NCI-H226 (cell line): ENCODE measurements around the gene SZT2.

Source experiments
- DNase-seq: peaks from one replicate; pipeline ENCODE4 v3.0.0-alpha.2; 2015

SZT2 gene

DNA sequence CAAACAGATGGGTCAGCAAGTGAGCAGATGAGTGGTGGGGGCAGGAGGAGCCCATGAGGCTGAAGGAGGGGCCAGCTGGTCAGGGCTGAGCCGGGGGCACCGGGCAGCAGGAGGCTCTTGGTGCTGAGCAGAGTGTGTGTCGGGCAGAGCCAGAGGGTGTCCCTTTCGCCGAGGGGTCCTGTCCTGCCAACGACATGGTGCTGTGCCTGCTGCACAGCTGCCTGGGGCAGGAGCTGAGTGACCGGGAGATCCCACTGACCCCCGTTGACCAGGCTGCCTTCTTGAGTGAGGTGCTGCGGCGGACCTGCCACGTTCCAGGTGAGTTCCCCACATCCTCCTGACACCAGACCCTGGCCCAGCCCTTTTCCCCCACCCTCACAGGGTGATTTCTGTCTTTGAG, 36.5 kb downstream of the SZT2 start:
- no peak for DNase-seq

GRCh38 chr1:43427524-43427923, 37.8 kb downstream of the SZT2 start:
- DNase-seq, result no peak

DNA sequence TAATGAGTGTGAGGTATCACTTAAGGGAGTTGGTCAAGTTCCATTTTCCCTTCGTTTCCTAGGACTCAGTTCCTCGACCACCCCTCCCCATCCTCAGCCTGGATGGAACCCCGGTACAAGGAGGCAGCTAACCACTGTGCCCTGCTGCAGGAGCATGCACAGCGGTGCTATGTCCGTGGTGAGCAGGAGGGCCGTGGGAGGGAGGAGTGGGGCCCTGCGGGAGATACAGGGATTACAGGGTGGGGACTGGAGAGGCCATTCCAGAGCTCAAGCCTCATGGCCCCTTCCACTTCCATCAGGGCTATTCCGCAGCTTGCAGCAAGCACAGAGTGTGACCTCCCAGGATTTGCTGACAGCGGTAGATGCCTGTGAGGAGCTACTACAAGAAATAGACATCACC, 38.2 kb downstream of the SZT2 start:
- DNase-seq, result no peak

GRCh38 chr1:43430831-43431230, 41.1 kb downstream of the SZT2 start:
- DNase-seq, result no peak

DNA sequence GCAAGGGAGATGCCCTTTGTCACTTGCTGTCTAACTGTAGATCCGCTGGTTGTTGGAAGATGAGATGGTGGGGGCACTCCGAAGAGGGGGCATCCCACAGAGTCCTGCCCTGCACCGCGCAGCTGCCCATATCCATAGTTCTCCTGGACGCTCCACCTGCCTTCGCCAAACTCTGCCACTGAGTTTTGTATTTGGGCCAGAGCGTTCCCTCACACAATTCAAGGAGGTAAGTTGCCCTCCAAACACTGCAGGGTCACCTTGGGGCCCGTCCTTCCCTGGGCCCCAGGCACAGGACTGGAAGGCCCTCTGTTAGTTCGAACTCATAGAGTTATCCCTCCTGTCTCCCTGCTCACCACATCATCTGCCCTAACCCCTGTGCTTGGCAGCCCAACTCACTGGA, 42.0 kb downstream of the SZT2 start:
- DNase-seq, result no peak

DNA sequence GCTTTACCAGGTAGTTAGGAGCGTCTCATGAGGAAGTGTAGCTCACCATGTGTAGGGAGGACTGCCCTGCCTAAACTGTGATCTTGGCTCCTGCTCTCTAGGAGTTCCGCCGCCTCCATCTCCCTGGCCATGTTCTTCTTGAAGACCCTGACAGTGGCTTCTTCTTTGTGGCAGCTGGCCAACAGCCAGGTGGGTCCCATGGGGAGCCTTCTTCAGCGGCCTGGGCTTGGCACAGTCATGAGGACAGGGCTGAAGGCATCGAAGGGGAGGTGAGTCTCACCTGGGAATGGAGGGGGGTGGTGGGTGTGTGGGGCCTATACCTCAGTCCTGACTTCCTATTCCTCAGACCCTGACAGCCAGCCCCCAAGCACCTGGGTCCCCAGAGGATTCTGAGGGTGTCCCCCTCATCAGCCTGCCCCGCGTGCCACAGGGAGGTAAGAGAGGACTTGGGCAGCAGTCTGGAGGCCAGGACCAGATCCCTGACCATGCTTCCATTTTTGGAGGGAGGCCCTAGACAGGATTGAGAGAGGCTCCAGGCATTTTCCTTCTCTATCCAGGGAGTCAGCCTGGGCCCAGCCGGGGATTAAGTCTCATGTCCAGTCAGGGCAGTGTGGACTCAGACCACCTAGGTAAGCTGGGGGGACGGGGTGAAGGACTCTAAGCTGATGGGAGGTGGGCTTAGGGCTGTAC, 42.6 kb downstream of the SZT2 start:
- no peak for DNase-seq

GRCh38 chr1:43432907-43433306, 43.2 kb downstream of the SZT2 start:
- no peak for DNase-seq

DNA sequence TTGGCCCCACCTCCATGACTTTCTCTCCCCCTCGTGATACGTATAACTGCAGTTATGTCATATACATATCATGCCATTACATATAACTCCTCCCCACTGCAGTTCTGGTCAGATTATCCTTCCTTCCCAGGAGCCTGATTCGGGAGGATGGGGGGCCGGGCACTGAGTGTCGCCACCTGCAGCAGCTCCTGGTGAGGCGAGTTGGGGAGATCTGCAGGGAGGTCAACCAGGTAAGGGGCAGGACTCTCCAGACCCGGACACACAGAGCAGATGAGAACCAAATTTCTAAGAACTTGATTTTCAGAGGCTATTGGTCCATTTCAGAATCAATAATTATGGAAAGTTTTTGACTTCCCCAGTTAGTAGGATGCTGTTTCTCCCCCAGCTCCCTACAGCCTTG, 44.6 kb downstream of the SZT2 start:
- no peak for DNase-seq

DNA sequence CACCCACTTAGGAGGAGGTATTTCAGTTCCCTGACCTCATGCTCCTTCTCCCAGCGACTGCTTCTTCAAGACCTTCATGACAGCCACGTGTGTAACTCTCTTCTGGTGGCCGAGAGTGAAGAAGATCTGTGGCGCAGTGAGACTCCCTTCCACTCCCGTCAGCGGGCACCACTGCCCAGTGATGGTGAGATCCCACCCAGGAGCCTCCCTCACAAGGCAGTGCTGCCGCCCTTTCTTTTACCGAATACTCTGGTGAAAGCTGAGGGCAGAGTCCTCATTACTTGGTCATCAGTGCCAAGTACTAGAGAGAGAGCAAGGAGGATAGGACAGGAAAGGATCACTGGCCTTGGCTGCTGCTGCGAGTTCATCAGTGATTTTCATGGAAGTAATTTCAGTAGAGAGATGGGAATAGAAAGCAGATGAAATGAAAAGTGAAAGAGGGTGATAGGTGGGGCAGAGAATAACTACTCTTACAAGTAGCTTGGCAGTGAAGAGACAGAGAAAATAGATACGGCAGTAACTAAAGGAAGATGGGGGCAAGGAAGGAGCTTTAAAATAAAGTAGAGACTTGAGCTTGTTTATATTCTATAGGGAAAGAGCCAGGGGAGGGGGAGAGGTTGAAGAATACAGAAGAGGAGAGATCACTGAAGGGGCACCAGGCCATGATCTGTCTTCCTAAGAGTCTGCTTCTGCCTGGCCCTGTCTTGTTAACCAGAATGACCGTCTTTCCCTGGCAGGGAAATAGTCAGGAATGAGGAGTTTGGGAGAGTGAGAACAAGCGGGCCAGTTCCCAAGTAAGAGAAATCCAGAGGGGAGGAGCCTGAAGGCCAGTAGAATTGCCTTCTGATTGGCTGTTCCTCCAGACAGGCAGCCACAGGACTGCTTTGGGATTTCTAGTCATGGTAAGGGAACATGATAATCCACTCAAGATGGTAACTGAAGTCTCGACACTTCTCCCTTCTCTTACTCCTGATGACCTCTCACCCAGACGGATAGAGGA, 45.7 kb downstream of the SZT2 start:
- DNase-seq, result no peak

- no peak for DNase-seq
Observed at GRCh38 chr1:43436371-43436770, 46.7 kb downstream of the SZT2 start.

- no peak for DNase-seq
Observed at GRCh38 chr1:43437031-43437973, 47.6 kb downstream of the SZT2 start.

GRCh38 chr1:43438006-43438405, 48.3 kb downstream of the SZT2 start:
- no peak for DNase-seq

DNA sequence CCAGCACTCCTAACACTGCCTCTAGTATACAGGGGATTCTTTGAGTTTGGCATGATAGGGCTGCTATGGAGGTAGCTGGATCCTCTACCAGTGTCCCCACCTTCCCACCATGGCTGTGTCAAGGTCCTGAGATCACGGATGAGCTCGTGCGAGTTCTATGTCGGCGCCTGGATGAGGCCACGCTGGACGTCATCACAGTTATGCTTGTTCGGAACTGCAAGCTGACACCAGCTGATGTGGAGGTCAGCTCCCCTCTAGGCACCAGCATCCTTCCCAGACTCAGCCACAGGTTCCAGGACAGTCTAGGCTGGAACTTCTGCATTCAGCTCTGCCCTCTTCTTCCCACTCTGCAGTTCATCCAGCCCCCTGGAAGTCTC, 48.9 kb downstream of the SZT2 start:
- no peak for DNase-seq

DNA sequence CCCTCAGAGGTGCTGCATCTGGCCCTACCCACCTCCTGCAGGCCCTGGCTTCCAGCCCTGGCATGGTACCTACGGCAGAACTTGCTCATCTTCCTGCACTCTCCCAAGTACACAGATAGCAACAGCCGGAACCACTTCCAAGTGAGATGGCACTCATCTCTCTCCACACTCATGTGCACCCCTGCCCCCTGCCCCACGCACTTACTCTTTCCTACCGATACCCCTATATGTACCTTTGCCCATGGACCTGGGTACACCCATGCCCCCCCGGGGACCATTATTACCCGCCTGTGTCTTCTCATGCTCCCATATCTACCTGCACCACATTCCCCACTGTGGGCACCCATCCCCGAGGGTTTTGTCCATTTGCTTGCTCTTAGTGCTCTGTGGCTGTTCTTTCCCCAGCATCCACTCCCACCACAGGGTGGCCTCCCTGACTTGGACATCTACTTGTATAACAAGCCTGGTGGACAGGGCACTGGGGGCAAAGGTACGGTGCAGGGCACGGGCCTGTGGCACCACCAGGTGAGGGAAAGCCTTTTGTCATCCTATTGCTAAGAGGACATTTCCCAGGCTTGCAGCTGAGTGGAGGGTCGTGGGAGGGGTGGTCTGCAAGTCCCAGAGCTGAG, 49.4 kb downstream of the SZT2 start:
- DNase-seq, result no peak

GRCh38 chr1:43439781-43440180, 50.1 kb downstream of the SZT2 start:
- no peak for DNase-seq

GRCh38 chr1:43440358-43440757, 50.7 kb downstream of the SZT2 start:
- DNase-seq, result no peak

GRCh38 chr1:43441166-43441893, 51.6 kb downstream of the SZT2 start:
- DNase-seq, result no peak

DNA sequence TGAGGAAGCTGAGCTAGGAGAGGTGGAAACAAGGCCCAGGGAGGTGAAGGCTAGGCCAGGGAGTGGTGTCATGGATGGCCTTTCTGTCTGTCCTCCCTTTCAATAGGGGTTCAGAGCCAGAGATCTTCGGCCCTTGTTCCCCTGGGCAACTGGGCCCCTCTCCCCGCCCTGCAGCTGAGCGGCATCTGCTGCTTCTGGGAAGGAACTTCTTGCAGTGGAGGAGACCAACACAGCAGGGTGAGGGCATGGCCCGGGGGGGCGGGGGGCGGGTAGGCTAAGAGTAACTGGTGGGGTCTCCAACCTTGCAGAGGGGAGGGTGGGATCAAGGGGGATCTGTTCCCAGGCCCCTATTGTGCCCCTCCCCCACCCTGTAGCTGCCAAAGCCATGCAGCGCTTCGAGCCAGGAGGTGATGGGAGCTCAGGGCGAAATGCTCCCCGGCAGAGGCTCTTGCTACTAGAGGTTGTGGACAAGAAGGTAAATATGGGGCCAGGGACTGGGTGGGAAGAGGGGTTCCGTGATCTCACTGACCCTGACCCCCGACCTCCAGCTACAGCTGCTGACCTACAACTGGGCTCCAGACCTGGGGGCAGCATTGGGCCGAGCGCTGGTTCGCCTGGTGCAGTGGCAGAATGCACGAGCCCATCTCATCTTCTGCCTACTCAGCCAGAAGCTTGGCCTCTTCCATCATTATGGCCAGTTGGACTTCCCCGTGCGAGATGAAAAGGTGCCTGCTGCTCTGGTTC, 52.4 kb downstream of the SZT2 start:
- no peak for DNase-seq

- no peak for DNase-seq
Observed at GRCh38 chr1:43442756-43443155, 53.1 kb downstream of the SZT2 start.

DNA sequence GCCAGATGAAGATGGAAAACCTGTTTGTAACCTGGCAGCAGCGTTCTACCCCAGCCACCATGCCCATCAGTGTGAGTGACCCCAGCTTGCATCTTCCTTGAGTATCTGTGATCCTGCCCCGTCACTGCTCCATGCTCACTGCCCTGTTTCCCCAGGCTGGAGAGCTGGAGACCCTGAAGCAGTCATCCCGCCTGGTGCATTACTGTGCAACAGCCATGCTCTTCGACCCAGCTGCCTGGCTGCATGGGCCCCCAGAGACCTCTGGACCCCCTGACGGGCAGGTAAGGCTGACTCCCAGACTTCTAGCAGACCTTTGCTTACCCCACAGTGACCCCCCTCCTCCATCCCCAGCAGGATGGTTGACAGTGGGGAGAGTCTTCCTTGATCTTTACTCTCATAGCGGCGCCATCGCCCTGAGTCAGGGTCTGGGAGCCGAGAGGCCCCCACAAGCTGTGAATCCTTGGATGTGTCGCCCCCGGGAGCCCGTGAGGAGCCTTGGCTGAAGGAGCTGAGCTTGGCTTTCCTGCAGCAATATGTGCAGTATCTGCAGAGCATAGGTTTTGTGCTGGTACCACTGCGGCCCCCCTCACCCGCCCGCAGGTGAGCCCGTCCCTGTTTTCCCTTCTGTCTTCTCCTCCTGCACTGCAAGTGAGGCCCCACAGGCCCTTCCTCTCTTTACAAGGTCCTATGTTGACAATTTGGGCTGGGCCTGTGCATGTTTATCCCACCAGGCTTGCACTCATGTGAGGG, 53.7 kb downstream of the SZT2 start:
- DNase-seq, result no peak
